Fibroblast of pulmonary artery (primary cell): ENCODE measurements around the gene OCLN.
A peak's percentile ranks its signal among the peaks of the same experiment; 100 is the strongest.
"Not testable (repeated sequence)": the region's sequence is repeated elsewhere in the genome, so short reads cannot be mapped to it uniquely, and the experiment has no call there.

Experiments
- DNase-seq: peaks from one replicate; pipeline ENCODE4 v3.0.0-alpha.2; 2010; ENCODE audit warnings: low read depth
- H3K4me3 ChIP-seq: replicated peaks from 2 replicates; pipeline ENCODE4 v1.5.1; 2011; ENCODE audit warnings: low read depth, mild to moderate bottlenecking, control low read depth, low read length, moderate library complexity
- CTCF ChIP-seq: IDR thresholded peaks from 2 replicates; pipeline ENCODE4 v1.5.1; 2011; ENCODE audit warnings: mild to moderate bottlenecking, control low read depth, low read length, inconsistent platforms; ENCODE audit errors: missing control alignments

OCLN gene

GRCh38 chr5:69504036-69504435, 11.4 kb downstream of the OCLN start:
- no peak for DNase-seq
- H3K4me3 ChIP-seq = no peak overlapping the region
- TF ChIP-seq CTCF = no peak

- no peak for TF ChIP-seq CTCF
- DNase-seq = no peak
- H3K4me3 ChIP-seq = no peak overlapping the region
Measured at GRCh38 chr5:69505306-69505705, 12.7 kb downstream of the OCLN start.

DNA sequence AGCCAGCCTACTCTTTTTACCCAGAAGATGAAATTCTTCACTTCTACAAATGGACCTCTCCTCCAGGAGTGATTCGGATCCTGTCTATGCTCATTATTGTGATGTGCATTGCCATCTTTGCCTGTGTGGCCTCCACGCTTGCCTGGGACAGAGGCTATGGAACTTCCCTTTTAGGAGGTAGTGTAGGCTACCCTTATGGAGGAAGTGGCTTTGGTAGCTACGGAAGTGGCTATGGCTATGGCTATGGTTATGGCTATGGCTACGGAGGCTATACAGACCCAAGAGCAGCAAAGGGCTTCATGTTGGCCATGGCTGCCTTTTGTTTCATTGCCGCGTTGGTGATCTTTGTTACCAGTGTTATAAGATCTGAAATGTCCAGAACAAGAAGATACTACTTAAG, 16.6 kb downstream of the OCLN start:
- H3K4me3 ChIP-seq = no peak overlapping the region
- TF ChIP-seq CTCF = no peak
- DNase-seq = no peak

DNA sequence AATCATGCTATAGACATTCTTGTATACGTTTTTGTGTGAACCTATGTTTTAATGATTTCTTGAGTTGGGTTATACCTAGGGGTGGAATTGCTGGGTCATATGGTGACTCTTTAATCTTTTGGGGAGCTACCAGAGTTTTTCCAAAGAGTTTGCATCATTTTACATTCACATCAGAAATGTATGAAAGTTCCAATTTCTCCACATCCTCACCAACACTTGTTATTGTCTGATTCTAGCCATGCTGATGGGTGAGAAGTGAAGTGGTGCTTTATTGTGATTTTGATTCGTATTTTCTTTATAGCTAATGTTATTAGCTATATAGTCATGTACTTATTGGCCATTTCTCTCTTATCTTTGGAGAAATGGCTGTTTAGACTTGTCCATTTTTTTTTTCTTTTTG, 18.1 kb downstream of the OCLN start:
- DNase-seq = no peak
- TF ChIP-seq CTCF = no peak
- H3K4me3 ChIP-seq = no peak overlapping the region

GRCh38 chr5:69512740-69513260, 20.2 kb downstream of the OCLN start:
- no peak overlapping the region for H3K4me3 ChIP-seq
- DNase-seq = peak; percentile 84
- no peak for TF ChIP-seq CTCF

DNA sequence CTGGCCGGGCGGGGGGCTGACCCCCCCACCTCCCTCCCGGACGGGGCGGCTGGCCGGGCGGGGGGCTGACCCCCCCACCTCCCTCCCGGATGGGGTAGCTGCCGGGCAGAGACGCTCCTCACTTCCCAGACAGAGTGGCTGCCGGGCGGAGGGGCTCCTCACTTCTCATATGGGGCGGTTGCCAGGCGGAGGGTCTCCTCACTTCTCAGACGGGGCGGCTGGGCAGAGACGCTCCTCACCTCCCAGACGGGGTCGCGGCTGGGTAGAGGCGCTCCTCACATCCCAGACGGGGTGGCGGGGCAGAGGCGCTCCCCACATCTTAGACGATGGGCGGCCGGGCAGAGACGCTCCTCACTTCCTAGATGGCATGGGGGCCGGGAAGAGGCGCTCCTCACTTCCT, 23.0 kb downstream of the OCLN start:
- DNase-seq = not testable (repeated sequence)

DNA sequence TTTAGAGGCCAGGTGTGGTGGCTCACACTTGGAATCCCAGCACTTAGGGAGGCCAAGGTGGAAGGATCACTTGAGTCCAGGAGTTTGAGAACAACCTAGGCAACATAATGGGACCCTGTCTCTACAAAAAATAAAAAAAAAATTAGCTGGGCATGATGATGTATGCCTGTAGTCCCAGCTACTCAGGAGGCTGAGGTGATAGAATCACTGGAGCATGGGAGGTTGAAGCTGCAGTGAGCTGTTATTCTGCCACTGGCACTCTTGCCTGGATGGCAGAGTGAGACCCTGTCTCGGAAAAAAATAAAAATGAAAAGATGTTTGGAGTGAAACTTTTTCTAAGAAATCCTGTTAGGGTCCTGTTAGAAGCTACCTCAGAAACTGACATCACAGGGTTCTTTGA, 24.2 kb downstream of the OCLN start:
- DNase-seq = no peak
- H3K4me3 ChIP-seq = no peak overlapping the region
- TF ChIP-seq CTCF = no peak

More for the DNA sequence above, 23.0 kb downstream of the OCLN start:
- not testable (repeated sequence) for H3K4me3 ChIP-seq
